ENCODE results near the gene C10orf120. TPM values are rescaled to one million over a fixed set of nuclear protein-coding genes. Genes with fewer than 3 reads are reported as not detected.

The C10orf120 gene
- total RNA-seq, 1 experiment from 2014 or later, result not detected

DNA sequence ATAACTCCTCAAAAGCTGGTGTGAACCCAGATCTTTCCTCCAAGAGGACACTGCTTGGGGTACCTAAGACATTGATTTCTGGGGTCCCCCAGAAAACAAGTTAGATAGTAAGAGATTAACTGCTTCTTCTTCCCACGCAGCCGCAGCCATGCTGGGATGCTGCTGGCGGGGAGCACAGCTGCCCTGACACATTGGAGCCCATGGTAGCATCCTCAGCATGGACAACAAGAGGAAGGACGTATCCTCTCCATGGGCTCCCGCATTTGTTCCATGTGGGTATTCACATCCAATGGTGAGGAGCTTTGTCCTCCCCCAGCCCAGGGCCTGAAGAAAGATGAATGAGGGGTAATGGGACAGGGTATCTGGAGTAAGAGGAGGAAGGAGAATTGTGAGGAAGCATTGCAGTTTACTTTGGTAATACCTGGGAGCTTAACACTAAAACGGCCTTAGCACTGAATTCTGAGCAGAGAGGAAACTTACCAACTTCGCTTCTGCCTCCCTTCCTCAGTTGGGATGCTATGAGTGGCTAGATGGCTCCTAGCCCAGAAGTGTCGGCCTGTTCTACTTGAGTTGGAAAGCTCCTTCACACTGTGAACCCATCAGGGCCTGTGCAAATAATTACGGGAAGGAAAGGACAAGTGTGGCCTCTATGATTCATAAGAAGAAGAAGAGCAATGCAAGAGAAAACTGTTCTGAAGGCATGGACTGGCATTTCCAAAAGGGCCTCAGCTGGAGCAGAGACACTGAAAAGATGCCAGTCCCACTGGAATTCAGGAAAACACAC is 43.9 kb downstream of the C10orf120 start:
- DNase-seq (ENCODE audit: low read depth, low spot score), result no peak
- H3K4me1 ChIP-seq (ENCODE audit: control insufficient read depth, insufficient read depth, low read length), result no peaks in the 10 kb centered on the region
- in situ Hi-C loops (cut with HindIII; ENCODE audit: low pct_unique_long_range_greater_than_20kb, low sequenced_read_pairs) (no loop called here), intact Hi-C loops (cut with micrococcal nuclease; ENCODE audit: unreplicated experiment) (no loop called here)
- peaks cover 48% of the 10 kb centered on the region for H3K27me3 ChIP-seq (ENCODE audit: control insufficient read depth, insufficient read depth, low read length)
- ChIA-PET POLR2A (no interaction called here), CTCF (no interaction called here)
- no peaks in the 10 kb centered on the region for H3K36me3 ChIP-seq (ENCODE audit: control insufficient read depth, insufficient read depth, low read length)
- TF ChIP-seq SIN3A (IDR thresholded peaks at IDR 0.05; ENCODE audit: borderline replicate concordance, insufficient read depth, low read depth, low read length) (no peak), TCF7L2 (IDR thresholded peaks at IDR 0.05; ENCODE audit: low read depth, low read length) (no peak), REST (IDR thresholded peaks at IDR 0.05; ENCODE audit: insufficient read depth in 1 of 2, low read depth in 2 of 2, low read length in 1 of 2) (no peak), POLR2AphosphoS5 (IDR thresholded peaks at IDR 0.05; ENCODE audit: low read depth, low read length) (no peak)
- TF ChIP-seq, protein P1, sequence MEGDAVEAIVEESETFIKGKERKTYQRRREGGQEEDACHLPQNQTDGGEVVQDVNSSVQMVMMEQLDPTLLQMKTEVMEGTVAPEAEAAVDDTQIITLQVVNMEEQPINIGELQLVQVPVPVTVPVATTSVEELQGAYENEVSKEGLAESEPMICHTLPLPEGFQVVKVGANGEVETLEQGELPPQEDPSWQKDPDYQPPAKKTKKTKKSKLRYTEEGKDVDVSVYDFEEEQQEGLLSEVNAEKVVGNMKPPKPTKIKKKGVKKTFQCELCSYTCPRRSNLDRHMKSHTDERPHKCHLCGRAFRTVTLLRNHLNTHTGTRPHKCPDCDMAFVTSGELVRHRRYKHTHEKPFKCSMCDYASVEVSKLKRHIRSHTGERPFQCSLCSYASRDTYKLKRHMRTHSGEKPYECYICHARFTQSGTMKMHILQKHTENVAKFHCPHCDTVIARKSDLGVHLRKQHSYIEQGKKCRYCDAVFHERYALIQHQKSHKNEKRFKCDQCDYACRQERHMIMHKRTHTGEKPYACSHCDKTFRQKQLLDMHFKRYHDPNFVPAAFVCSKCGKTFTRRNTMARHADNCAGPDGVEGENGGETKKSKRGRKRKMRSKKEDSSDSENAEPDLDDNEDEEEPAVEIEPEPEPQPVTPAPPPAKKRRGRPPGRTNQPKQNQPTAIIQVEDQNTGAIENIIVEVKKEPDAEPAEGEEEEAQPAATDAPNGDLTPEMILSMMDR (IDR thresholded peaks at IDR 0.05), result no peak
- ATAC-seq, result no peak
- BruUV-seq (replicated peaks), result no TSS peak
- no peaks in the 10 kb centered on the region for H3K9me3 ChIP-seq (ENCODE audit: control insufficient read depth, insufficient read depth, low read depth, low read length)
- H3K27ac ChIP-seq (ENCODE audit: low read length), result no peak overlapping the region
- H3K4me3 ChIP-seq (ENCODE audit: low read depth in 2 of 2, low read length in 2 of 2), result no peak overlapping the region

DNA sequence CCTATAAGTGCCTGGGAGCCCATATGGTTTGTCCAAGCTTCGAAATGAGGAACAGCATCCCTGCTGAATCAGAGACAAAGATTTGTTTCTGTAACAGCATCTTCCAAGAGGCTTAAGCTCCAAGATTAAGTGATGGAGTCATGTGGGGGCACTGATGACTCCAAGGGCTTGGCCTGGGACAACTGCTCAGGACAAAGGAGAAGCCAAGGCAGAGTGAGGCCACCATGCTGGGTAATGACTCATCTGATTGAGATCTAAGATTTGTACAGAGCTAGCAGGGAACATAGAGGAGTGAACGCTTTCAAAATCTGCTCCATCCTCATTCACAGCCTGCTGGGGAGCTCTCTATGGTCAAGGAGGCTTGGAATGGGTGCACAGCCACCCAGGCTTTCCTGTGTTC is 49.3 kb downstream of the C10orf120 start:
- no peak overlapping the region for H3K4me3 ChIP-seq (ENCODE audit: low read depth in 2 of 2, low read length in 2 of 2)
- CTCF ChIA-PET, result interaction anchor here (1.1 kb wide), 1 partner anchor 39 kb away, joined by 3 read pairs; no protein-coding TSS in a partner anchor
- no peak for TF ChIP-seq TCF7L2 (IDR thresholded peaks at IDR 0.05; ENCODE audit: low read depth, low read length)
- TF ChIP-seq POLR2AphosphoS5 (IDR thresholded peaks at IDR 0.05; ENCODE audit: low read depth, low read length), result no peak
- TF ChIP-seq, protein P1 (IDR thresholded peaks at IDR 0.05), result no peak
- no peak for TF ChIP-seq REST (IDR thresholded peaks at IDR 0.05; ENCODE audit: insufficient read depth in 1 of 2, low read depth in 2 of 2, low read length in 1 of 2)
- TF ChIP-seq SIN3A (IDR thresholded peaks at IDR 0.05; ENCODE audit: borderline replicate concordance, insufficient read depth, low read depth, low read length), result no peak
- H3K27ac ChIP-seq (ENCODE audit: low read length), result no peak overlapping the region
- no peak for ATAC-seq
- no peak for DNase-seq (ENCODE audit: low read depth, low spot score)
- in situ Hi-C loops (cut with HindIII; ENCODE audit: low pct_unique_long_range_greater_than_20kb, low sequenced_read_pairs) (no loop called here), intact Hi-C loops (cut with micrococcal nuclease; ENCODE audit: unreplicated experiment) (no loop called here)
- H3K27me3 ChIP-seq (ENCODE audit: control insufficient read depth, insufficient read depth, low read length), result peaks cover 44% of the 10 kb centered on the region
- no peaks in the 10 kb centered on the region for H3K36me3 ChIP-seq (ENCODE audit: control insufficient read depth, insufficient read depth, low read length)
- POLR2A ChIA-PET, result no interaction called here
- BruUV-seq (replicated peaks), result no TSS peak
- H3K4me1 ChIP-seq (ENCODE audit: control insufficient read depth, insufficient read depth, low read length), result no peaks in the 10 kb centered on the region
- H3K9me3 ChIP-seq (ENCODE audit: control insufficient read depth, insufficient read depth, low read depth, low read length), result no peaks in the 10 kb centered on the region
